H1 (cell line): ENCODE data around the gene FUT6. TPM values are rescaled to one million over a fixed set of nuclear protein-coding genes. Genes with fewer than 3 reads are reported as not detected.

Experiments used
- BACH1 ChIP-seq: IDR thresholded peaks from 2 replicates; pipeline ENCODE4 v1.6.1; 2012; ENCODE audit warnings: low read length, improper control_type of control experiment
- GABPA ChIP-seq: IDR thresholded peaks from 2 replicates; pipeline ENCODE4 v1.6.1; 2011; ENCODE audit warnings: mild to moderate bottlenecking, low read length, moderate library complexity, borderline replicate concordance; ENCODE audit not compliant: insufficient read depth
- JUN ChIP-seq: IDR thresholded peaks from 2 replicates; pipeline ENCODE4 v1.6.1; 2011; ENCODE audit warnings: low read depth, mild to moderate bottlenecking, improper control_type of control experiment, low read length
- NRF1 ChIP-seq: IDR thresholded peaks from 2 replicates; pipeline ENCODE4 v1.6.1; 2011; ENCODE audit warnings: mild to moderate bottlenecking, low read depth, low read length, improper control_type of control experiment
- SP4 ChIP-seq: IDR thresholded peaks from 2 replicates; pipeline ENCODE4 v1.6.1; 2012; ENCODE audit warnings: low read length, inconsistent platforms
- TCF12 ChIP-seq: IDR thresholded peaks from 2 replicates; pipeline ENCODE4 v1.6.1; 2011; ENCODE audit warnings: low read depth, mild to moderate bottlenecking, low read length
- TEAD4 ChIP-seq: IDR thresholded peaks from 2 replicates; pipeline ENCODE4 v1.6.1; 2012; ENCODE audit warnings: low read depth, low read length, inconsistent platforms, mixed read lengths
- polyA plus RNA-seq, 7 experiments: library from polyadenylated mRNA; depleted of rRNA in 3 of 7; stranded (reverse) in 5 of 7; unstranded in 2 of 7; fragments of >200 nt in 5 of 7; fragments of 200-250 nt in 2 of 7; gene quantifications; 1 replicate in 5 of 7; 2 replicates in 1 of 7; 4 replicates in 1 of 7; pipeline versions ENCODE4 v1.2.1 to v1.2.3, GENCODE V29; 2011 to 2013; ENCODE audit warnings: missing spikeins in 2 of 7, mixed read lengths in 2 of 7
- total RNA-seq: library from RNA; stranded (reverse); fragmentation: NEBNext Ultra II Directional; extraction: Animal tissue kit (Norgen Biotek cat#: 25700); gene quantifications from 2 replicates; pipeline ENCODE4 v1.2.1, GENCODE V29; 2021
- TF ChIP-seq, protein P1 (sequence below): IDR thresholded peaks from 2 replicates; pipeline ENCODE4 v1.6.1; 2011; ENCODE audit warnings: low read depth, mild to moderate bottlenecking, low read length; ENCODE audit not compliant: insufficient read depth
- TF ChIP-seq, protein P2 (sequence below): fragments of 300-600 bp; sonication (generic); IDR thresholded peaks from 2 replicates; pipeline ENCODE4 v1.7.1; 2012; ENCODE audit warnings: low read length, moderate library complexity, mild to moderate bottlenecking, inconsistent platforms; ENCODE audit not compliant: insufficient replicate concordance

Gene FUT6
- total and polyA plus RNA-seq, 2 of the 8 experiments (the other 6 are each of a cell fraction or from before 2014, with no cell fraction given): not detected

DNA sequence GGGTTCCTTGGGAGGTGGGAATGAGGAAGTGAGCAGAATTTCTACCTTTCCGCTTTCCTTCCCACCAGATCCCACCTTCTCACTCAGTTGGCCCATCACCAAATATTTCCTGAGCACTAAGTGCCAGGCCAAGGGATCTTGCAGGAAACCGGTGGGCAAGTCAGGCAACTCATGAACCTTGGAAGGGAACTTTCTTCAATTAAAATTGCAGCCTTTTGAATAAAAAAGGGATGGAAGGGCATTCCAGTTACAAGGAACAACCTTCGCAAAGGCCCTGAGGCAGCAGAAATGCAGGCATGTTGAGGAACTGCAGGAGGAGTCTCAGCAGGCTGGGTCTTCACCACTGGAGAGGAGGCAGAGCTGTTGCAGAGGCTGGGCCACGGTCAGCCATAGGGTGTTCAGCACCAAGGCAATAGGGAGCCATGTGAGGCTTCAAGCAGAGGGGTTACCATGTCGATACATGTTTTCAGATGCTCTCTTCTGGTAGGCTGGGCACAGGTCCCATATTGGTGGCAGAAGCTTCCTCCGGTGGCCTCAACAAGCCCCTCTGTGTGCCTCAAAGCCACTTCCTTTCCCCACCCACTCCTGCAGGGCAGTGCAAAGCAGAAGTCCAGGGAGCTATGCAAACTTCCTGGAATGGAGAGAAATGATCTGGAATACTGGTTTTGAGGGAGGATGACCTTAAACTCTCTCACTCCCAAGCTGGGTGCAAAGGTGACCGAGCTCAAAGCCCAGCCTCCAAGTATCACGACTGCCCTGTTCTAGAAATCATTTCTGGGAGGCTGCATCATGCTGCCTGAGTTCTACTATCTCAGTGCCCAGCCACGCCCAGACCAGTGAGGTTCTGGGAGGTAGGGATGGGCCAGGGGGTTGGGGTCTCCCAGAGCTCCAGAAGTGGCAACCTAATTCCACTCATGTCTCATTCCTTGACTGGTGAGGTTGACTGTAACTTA lies at the start of gene FUT6 (continued):
- TF ChIP-seq, protein P1, sequence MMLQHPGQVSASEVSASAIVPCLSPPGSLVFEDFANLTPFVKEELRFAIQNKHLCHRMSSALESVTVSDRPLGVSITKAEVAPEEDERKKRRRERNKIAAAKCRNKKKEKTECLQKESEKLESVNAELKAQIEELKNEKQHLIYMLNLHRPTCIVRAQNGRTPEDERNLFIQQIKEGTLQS: no peak
- TF ChIP-seq SP4 (no peak), TEAD4 (no peak), JUN (no peak), BACH1 (no peak), GABPA (no peak), NRF1 (no peak), TCF12 (no peak)
- TF ChIP-seq, protein P2, sequence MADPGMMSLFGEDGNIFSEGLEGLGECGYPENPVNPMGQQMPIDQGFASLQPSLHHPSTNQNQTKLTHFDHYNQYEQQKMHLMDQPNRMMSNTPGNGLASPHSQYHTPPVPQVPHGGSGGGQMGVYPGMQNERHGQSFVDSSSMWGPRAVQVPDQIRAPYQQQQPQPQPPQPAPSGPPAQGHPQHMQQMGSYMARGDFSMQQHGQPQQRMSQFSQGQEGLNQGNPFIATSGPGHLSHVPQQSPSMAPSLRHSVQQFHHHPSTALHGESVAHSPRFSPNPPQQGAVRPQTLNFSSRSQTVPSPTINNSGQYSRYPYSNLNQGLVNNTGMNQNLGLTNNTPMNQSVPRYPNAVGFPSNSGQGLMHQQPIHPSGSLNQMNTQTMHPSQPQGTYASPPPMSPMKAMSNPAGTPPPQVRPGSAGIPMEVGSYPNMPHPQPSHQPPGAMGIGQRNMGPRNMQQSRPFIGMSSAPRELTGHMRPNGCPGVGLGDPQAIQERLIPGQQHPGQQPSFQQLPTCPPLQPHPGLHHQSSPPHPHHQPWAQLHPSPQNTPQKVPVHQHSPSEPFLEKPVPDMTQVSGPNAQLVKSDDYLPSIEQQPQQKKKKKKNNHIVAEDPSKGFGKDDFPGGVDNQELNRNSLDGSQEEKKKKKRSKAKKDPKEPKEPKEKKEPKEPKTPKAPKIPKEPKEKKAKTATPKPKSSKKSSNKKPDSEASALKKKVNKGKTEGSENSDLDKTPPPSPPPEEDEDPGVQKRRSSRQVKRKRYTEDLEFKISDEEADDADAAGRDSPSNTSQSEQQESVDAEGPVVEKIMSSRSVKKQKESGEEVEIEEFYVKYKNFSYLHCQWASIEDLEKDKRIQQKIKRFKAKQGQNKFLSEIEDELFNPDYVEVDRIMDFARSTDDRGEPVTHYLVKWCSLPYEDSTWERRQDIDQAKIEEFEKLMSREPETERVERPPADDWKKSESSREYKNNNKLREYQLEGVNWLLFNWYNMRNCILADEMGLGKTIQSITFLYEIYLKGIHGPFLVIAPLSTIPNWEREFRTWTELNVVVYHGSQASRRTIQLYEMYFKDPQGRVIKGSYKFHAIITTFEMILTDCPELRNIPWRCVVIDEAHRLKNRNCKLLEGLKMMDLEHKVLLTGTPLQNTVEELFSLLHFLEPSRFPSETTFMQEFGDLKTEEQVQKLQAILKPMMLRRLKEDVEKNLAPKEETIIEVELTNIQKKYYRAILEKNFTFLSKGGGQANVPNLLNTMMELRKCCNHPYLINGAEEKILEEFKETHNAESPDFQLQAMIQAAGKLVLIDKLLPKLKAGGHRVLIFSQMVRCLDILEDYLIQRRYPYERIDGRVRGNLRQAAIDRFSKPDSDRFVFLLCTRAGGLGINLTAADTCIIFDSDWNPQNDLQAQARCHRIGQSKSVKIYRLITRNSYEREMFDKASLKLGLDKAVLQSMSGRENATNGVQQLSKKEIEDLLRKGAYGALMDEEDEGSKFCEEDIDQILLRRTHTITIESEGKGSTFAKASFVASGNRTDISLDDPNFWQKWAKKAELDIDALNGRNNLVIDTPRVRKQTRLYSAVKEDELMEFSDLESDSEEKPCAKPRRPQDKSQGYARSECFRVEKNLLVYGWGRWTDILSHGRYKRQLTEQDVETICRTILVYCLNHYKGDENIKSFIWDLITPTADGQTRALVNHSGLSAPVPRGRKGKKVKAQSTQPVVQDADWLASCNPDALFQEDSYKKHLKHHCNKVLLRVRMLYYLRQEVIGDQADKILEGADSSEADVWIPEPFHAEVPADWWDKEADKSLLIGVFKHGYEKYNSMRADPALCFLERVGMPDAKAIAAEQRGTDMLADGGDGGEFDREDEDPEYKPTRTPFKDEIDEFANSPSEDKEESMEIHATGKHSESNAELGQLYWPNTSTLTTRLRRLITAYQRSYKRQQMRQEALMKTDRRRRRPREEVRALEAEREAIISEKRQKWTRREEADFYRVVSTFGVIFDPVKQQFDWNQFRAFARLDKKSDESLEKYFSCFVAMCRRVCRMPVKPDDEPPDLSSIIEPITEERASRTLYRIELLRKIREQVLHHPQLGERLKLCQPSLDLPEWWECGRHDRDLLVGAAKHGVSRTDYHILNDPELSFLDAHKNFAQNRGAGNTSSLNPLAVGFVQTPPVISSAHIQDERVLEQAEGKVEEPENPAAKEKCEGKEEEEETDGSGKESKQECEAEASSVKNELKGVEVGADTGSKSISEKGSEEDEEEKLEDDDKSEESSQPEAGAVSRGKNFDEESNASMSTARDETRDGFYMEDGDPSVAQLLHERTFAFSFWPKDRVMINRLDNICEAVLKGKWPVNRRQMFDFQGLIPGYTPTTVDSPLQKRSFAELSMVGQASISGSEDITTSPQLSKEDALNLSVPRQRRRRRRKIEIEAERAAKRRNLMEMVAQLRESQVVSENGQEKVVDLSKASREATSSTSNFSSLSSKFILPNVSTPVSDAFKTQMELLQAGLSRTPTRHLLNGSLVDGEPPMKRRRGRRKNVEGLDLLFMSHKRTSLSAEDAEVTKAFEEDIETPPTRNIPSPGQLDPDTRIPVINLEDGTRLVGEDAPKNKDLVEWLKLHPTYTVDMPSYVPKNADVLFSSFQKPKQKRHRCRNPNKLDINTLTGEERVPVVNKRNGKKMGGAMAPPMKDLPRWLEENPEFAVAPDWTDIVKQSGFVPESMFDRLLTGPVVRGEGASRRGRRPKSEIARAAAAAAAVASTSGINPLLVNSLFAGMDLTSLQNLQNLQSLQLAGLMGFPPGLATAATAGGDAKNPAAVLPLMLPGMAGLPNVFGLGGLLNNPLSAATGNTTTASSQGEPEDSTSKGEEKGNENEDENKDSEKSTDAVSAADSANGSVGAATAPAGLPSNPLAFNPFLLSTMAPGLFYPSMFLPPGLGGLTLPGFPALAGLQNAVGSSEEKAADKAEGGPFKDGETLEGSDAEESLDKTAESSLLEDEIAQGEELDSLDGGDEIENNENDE: no peak
